Pulmonary artery endothelial cell (primary cell): ENCODE measurements around the gene GRIA1. TPM values are rescaled to one million over a fixed set of nuclear protein-coding genes. Genes with fewer than 3 reads are reported as not detected.

Source experiments
- DNase-seq: peaks from one replicate; pipeline ENCODE4 v3.0.0-alpha.2; 2011; ENCODE audit warnings: low read depth, low spot score
- total RNA-seq: library from RNA; depleted of rRNA; stranded (reverse); fragments of >200 nt; gene quantifications from 2 replicates; pipeline ENCODE4 v1.2.3, GENCODE V29; 2014

GRIA1 gene
- total RNA-seq = not detected in 2 replicates

DNA sequence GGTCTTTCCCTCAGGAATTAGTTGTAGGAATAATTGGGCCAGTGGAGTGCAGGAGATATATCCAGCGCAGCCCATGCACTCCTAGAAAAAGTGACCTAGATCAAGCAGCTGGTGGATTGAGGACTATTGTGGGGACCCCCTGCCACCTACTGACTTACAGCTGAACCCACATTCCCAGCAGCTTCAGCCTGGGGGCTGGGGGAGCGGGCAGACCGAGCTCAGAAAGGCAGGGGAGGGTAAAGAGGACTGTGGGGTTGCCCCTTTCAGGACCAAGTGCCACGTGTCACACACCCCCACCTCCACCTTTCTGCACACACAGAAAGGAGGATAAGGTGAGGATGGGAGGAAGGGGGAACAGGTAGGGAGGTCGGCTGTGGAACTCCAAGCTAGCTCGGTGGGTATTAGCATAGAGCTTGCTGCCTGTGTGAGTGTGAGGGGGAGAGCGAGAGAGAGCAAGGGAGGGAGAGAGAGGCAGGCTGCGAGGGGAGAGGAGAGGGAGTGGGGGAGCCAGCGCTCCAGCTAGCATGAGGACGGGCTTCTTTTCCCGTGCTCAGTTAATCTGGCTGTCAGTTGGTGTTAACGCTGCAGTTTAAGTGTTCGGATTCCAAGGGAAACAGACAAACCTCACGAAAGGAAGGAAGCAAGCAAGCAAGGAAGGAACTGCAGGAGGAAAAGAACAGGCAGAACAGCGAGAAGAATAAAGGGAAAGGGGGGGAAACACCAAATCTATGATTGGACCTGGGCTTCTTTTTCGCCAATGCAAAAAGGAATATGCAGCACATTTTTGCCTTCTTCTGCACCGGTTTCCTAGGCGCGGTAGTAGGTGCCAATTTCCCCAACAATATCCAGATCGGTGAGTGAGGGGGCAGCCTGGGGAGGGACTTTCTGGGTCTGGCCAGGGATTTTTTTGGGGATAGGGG, at the start of gene GRIA1:
Gene GRIA1 (plus strand): TSS at position 553 of the 920 bp plus-strand sequence.
- no peak for DNase-seq

DNA sequence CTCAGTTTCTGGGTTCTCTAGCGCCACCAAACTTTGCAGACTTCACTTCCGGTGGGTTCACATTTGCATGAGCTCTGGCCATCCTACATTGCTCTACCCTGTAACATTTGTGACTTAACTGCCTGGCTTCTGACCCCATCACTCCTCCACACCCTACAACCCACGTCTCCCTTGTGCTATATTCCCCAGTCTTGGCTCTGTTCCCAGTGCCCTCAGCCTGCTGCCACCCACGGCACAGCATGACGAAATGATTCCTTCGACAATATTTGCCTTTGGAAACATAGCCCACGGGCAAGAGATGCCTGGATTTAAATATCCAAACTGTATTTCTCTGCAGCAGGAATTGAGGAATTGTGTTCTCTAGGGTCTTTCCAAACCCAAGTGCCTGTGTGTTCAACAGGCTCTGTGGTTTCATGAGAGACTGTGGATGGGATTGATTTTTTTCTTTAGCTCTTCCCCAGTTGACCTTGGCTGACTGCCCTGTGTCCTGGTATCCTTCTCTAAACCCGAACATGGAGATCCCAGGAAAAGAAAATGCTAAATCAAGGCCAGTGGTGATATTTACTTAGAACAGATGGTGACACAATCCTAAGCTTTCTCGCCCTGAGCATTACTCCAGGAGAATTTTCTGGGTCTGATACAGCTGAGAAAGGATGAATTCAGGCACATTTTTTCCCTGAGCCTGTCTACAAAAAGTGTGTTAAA, 44.4 kb upstream of the GRIA1 start:
- DNase-seq = no peak

DNA sequence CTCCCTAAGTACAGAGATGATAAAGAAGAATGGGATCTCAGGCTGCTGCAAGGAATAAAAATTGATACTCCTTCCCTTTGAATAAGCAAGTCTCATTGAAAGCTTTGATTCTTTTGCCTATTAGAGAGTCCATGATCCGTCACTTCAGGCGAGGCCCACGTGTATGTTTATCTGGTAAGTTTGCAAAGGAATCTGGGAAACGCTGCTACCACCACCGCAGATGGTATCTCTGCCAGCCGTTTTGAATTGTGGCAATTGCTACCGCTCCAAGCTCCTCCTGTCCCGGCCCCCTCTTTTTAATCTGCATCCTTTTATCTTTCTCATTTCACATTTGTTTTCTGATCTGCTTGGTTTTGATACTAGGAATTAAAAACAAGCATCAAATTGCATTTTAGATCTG, 42.9 kb upstream of the GRIA1 start:
- DNase-seq = no peak

DNA sequence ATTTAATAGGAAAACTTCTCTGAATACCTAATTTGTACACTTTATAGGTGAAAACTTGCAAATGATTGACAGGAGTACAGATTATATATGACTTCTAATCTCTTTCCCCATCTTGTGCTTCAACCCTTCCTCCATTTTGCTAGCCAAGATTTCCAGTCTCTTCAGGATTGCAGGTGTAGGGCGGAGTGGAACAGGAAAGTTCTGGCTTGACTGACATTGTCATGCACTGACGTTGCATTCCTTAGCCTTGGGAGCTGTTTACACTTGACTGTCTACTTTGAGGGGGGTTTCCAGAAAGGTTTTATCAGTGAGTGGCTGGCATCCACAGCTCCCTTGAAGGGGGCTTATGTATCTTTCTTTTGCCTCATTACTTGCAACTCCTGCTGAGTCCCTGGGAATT, 34.1 kb upstream of the GRIA1 start:
- DNase-seq = no peak

DNA sequence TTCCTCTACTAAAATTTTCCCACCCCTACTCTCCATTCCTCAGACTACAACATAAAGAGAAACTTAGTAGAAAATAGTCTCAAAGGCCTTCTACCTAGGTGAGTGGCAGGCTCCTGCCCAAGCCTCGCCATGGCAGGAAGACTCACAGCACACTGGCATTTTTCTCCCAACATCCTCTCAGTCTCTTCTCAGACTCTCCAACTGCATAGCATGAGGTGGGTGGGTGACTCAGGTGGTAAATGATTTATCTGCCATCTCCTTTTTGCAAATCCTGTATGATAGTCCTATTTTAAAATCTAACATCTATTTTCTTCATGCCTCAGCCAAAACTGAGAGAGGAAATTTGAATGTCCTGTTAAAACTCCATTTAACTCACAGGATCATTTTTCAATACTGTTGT, 33.5 kb upstream of the GRIA1 start:
- DNase-seq = no peak

GRCh38 chr5:153458268-153458667, 32.2 kb upstream of the GRIA1 start:
- no peak for DNase-seq

GRCh38 chr5:153459051-153459743, 31.3 kb upstream of the GRIA1 start:
- no peak for DNase-seq

DNA sequence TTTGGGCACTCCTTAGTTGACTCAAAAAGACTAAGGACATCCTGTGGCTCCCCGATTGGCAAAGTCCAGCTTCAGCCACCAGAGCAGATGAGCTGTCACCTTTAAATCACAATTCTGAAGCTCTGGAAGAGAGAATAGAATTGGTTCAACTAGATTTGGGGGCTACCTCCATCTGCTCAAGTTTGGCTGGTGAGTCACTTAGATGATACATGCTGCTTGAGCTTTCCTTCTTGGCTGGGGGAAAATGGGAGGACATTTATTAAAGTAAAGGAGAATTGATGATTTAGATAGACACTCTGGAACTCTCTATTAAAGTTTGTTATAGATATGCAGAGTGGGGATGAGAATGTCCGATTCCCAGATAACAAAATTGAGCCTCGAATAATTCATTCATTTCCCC, 30.0 kb upstream of the GRIA1 start:
- no peak for DNase-seq

GRCh38 chr5:153461341-153461740, 29.1 kb upstream of the GRIA1 start:
- DNase-seq = no peak

GRCh38 chr5:153463806-153464205, 26.7 kb upstream of the GRIA1 start:
- no peak for DNase-seq

DNA sequence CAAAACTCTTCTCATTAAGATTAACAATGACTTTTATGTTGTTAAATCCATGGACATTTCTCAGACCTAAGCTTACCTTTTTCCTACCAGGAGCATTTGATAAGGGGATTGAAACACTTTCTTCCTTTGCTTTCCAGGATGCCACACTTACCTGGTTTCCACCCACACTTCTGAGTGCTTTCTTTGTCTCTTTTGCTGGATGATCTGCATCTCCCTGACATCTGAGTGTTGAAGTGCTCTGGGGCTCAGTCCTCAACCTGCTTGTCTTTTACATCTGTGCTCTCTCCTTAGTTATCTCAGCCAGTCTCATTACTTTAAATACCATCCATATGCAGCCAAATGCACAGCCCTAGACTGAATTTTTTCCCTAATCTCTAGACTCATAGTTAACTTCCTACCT, 22.9 kb upstream of the GRIA1 start:
- DNase-seq = no peak

- DNase-seq = no peak
These were observed 21.0 kb upstream of the GRIA1 start for GRCh38 chr5:153469423-153469822.

DNA sequence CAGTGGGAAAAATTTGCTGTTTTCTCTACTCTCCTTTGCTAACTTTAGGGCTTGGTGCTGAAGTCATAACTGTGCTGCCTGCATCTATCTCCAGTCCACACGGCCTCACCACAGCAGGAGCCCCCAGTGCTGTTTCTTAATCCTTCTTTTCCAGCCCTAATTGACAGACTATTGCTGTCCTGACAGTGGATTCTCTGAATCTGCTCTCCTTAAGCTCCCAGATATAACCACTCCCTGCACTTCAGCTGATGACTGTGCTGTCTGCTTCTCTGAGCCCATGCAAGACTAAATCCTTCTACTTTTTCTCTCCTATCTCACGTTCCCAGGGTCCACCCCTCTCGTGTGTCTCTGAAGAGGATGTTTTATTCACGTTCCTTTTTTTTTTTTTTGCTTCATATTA, 19.7 kb upstream of the GRIA1 start:
- DNase-seq = no peak

- peak; percentile 26 for DNase-seq
These were observed 13.7 kb upstream of the GRIA1 start for GRCh38 chr5:153476767-153477166.

DNA sequence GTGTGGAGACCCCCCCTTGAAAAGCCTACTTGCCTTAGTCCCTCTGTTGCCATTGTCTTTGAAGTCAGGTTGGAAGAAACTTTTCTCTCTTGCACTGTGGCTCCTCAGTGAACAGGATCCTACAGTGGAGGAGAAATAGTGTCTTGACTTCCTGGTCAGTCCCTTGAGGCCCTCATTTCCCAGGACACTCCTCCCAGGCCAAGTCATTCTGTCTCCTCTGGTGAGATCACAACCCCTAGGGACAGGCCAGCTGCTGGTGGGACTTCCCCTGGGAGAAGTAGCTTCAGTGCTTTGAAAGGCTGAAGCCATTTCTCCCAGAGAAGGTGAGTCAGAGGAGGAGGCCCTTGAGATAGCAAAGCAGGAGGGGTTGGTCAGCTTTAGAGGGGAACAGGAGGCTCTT, 10.1 kb upstream of the GRIA1 start:
- DNase-seq = no peak

DNA sequence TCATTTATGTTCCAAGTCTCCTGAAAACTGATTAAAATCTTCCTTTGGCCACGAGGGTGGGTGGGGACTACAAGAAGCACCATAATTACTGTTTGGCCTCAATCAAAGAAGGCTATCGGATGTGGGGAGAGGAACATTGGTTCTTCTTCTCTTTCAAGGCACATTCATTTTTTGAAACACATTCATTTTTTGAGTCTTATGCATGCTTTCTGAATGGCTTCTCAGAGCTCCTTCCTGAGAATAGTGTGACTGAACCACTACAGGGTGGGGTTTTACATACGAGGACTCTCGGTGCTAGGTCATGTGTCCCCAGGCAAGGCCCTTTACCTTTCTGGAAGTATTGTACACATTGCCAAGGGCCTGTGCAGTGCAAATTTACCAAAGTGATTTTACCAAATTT, 7.0 kb upstream of the GRIA1 start:
- no peak for DNase-seq

- DNase-seq = no peak
These were observed 4.8 kb upstream of the GRIA1 start for GRCh38 chr5:153485641-153486040.

DNA sequence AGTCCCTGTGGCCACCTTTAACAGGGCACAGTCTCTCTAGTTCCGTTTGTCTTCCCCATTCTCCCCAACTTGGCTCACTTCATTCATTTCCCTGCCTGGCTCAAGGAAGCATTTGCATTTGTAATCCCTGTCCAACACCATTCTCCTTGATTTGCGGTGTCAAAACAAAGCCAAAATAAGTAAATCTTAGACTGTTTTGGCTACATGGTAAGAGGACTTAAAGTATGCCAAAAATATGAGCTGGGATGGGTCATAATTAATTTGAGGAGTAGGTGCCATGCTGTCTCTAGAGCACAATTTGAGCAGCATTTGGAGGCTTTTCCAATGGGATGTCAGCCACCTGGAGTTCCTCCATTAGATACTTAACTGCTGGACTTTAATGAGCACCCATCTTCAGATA, 3.7 kb upstream of the GRIA1 start:
- DNase-seq = no peak

DNA sequence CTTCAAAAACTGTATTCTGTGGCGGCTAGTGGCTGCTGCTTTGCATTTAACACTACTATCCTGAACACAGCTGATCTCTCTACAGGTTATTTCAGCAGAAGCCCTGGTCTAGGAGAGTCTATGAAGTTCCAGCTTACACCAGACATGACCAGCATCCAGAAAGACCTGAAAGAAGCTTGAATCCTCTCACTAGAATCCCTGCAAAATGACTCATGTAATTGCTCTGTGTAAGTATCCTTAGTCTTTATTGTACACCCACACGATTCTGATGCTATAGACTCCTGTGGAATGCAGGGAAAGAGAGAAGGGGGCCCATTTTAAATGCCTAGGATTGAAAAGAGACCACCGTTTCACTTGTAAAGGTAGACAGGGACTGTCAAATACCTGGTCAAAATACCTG, 859 bp upstream of the GRIA1 start:
- no peak for DNase-seq

GRCh38 chr5:153491038-153491744, 721 bp downstream of the GRIA1 start:
- no peak for DNase-seq

DNA sequence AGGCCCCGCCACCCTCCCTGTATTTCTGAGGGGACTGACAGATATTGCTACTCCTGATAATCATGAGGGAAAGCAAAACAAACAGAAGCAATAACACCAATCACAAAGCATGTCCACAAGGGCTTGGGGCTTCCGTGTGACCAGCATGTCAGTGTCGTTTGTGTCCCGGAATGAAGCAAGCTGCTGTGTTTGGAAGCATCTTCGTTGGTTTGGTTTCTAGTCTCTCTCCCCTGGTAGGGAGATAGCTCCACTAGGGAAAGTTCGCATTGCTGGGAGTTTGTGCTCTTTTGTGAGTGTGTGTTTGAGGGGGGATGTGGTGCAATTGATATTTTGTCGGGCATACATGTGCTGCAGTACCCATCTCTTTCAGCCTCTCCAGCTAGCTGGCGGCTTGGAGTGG, 1.4 kb downstream of the GRIA1 start:
- DNase-seq = no peak

- no peak for DNase-seq
These were observed 6.4 kb downstream of the GRIA1 start for GRCh38 chr5:153496835-153497234.
